ENCODE data around the gene KIRREL3. TPM values are rescaled to one million over a fixed set of nuclear protein-coding genes. Genes with fewer than 3 reads are reported as not detected.

KIRREL3 gene
- total and polyA plus RNA-seq, 2 of the 8 experiments (the other 6 are each of a cell fraction or from before 2014, with no cell fraction given): 0.29 to 0.32 TPM

- no peak for TF ChIP-seq KDM1A (IDR thresholded peaks at IDR 0.05; ENCODE audit: borderline replicate concordance, low read length)
- no peak for TF ChIP-seq POU5F1 (IDR thresholded peaks at IDR 0.05; ENCODE audit: low read depth, low read length)
- TF ChIP-seq SRF (IDR thresholded peaks at IDR 0.05; ENCODE audit: low read depth, low read length): no peak
- TF ChIP-seq CBX8 (IDR thresholded peaks at IDR 0.05; ENCODE audit: borderline replicate concordance, low read depth, low read length): no peak
- TF ChIP-seq SIRT6 (IDR thresholded peaks at IDR 0.05; ENCODE audit: low read length): no peak
- no peak for TF ChIP-seq JUN (IDR thresholded peaks at IDR 0.05; ENCODE audit: low read depth, low read length)
- no peak for TF ChIP-seq SUZ12 (IDR thresholded peaks at IDR 0.05; ENCODE audit: low read length)
- TF ChIP-seq TCF12 (IDR thresholded peaks at IDR 0.05; ENCODE audit: low read depth, low read length): no peak
Measured at GRCh38 chr11:126731576-126732142, 268.9 kb downstream of the KIRREL3 start (continued).

Data from H1 (cell line).